ENCODE data around the gene VPS8.

Gene VPS8

GRCh38 chr3:185090811-185091210, 278.8 kb downstream of the VPS8 start:
- DNase-seq (ENCODE audit: low read depth) = no peak

GRCh38 chr3:185093116-185093515, 281.1 kb downstream of the VPS8 start:
- DNase-seq (ENCODE audit: low read depth) = no peak

GRCh38 chr3:185094697-185095096, 282.7 kb downstream of the VPS8 start:
- DNase-seq (ENCODE audit: low read depth) = no peak
